ENCODE measurements around the gene PPM1L.
"Not testable (repeated sequence)": the region's sequence is repeated elsewhere in the genome, so short reads cannot be mapped to it uniquely, and the experiment has no call there.

The PPM1L gene

DNA sequence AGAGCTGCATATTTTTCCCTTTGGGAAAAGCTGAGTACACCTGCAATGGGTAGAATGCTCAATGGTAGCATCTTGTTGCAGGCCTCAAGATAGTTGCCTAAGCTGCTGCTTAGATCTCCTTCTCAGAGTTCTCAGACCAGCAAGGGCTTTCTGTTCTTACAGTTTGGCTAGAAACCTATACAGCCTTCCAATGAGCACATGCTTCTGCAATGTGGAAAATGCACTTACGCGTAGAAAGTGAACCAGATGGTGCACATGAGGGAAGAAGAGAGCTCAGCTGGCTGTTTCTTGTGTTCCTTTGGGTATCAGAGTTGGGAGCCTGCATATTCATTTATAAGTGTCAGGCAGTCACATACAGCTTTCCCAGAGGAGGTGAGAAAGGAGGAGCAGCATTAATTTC is 212.7 kb downstream of the PPM1L start:
- TF ChIP-seq ZNF274 (IDR thresholded peaks at IDR 0.05; ENCODE audit: low read depth, low read length) = no peak
- H3K4me3 ChIP-seq (ENCODE audit: low read length) = no peak overlapping the region

DNA sequence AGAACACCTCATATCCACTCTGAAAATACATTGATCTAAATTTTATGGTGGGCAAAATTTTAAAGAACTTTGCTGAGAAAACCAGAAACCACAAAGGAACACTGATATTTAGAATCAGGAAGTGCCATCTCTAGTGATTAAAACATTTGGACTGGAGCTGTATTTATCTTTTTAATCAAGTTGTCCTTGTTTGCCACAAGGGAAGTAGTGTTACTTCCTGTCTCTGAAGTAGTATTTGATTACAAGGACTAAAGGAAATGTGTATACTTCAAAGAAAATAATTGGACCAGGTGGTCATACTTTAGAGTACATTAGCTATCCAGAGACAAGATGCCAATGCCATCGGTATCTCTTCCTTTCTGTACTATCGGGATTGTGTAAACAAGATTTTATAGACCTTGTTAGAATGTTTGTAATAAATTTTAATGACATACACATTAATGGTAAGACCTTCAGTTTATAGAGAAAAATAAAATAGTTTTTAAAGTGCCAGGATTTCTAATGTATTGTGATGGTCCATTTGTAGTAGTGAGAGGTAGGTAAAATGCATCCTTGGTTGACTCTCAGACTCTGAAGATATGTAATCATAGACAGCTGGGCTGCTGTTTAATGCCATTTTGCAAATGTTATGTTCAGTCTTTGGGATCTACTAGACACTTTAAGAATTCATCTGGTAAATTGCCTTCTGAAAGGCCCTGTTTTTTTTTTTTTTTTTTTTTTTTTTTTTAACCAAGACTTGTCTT is 217.2 kb downstream of the PPM1L start:
- no peak overlapping the region for H3K4me3 ChIP-seq (ENCODE audit: low read length)
- TF ChIP-seq ZNF274 (IDR thresholded peaks at IDR 0.05; ENCODE audit: low read depth, low read length) = no peak

- no peak overlapping the region for H3K4me3 ChIP-seq (ENCODE audit: low read length)
- no peak for TF ChIP-seq ZNF274 (IDR thresholded peaks at IDR 0.05; ENCODE audit: low read depth, low read length)
Measured at GRCh38 chr3:160977773-160978172, 221.7 kb downstream of the PPM1L start.

GRCh38 chr3:160980740-160981139 is 224.7 kb downstream of the PPM1L start:
- TF ChIP-seq ZNF274 (IDR thresholded peaks at IDR 0.05; ENCODE audit: low read depth, low read length) = no peak
- H3K4me3 ChIP-seq (ENCODE audit: low read length) = no peak overlapping the region

GRCh38 chr3:160981217-160981938 is 225.3 kb downstream of the PPM1L start:
- H3K4me3 ChIP-seq (ENCODE audit: low read length) = no peak overlapping the region
- TF ChIP-seq ZNF274 (IDR thresholded peaks at IDR 0.05; ENCODE audit: low read depth, low read length) = no peak

DNA sequence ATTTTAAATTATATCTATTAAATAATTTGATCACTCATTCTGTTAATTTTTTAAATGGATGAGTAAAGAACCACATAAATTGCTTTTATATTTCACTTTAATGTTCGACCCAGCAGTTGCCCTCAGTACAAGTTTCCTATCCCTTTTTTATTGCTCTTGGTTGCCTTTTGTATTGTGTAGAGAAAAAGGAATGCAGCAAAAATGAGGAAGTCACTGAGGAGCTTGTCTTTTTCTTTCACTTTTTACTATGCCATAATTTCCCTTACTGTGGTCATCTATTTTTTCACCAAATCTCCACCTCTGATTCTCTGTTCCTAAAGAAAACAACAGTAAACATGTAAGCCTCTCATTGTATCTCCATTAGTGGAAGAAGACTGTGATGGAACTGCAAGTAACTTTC is 226.5 kb downstream of the PPM1L start:
- no peak overlapping the region for H3K4me3 ChIP-seq (ENCODE audit: low read length)
- TF ChIP-seq ZNF274 (IDR thresholded peaks at IDR 0.05; ENCODE audit: low read depth, low read length) = no peak

- H3K4me3 ChIP-seq (ENCODE audit: low read length) = not testable (repeated sequence)
Measured at GRCh38 chr3:160983900-160984299, 227.9 kb downstream of the PPM1L start.

DNA sequence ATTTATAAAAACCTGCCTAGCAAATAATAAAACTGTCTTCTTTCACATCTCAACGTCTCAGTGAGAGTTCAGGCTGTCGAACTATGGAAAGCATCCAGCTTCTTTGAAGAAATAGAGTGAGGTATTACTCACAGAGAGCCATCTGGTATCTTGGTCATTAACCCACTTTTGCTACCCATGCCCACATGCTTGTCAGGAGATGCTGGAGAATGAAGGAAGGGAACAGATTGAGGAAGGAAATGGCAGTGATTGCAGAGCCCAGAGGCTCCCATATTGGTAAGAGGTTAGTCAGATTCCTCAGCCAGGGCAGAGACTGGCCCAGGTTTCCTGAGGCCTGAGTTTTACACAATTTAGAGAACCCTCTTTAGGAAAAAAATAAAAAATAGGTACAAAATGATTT is 230.0 kb downstream of the PPM1L start:
- no peak for TF ChIP-seq ZNF274 (IDR thresholded peaks at IDR 0.05; ENCODE audit: low read depth, low read length)
- no peak overlapping the region for H3K4me3 ChIP-seq (ENCODE audit: low read length)

DNA sequence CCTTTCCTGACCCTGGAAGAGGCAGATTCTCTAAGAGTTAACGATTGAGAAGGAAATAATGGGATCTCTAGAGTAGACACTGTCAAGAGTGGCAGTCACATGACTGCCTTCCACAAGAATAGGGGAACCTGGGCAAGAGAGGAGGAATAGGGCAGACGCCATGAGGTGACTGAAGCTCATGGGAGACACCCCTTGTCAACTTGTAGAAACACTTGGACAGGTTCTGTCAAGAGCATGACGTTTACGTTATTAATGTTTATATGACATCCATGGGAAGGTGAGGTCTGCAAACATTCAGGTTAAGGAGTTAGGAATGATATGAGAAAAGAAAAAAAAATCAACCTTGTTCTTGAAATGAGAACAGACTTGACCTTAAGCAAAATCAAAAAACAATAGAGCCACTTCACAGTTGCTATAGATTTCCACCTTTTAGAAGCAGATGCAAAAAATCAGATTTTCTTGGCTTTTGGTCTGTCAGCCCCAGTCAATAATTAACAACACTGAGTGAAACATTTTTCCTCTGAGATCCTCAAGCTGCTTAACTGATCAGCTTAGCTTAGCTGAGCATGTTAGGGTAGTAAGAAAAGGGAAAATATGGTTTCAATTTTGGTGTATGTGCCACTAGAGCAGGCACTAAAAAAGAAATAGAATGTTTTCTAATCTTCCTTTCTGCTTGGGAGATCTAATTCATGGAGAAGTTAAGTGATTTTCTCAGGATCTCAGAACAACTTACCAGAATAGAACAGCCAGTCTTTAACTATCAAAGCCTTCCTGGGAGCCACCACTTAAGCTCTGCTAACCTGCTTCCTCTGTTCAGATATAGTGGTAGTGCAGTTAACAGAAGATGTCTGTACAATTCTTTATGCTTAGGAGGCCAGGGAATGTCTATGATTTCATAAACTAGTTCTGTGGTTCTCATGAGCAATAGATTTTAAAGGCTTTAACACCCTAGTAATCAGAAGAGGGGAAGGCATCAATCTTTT is 232.2 kb downstream of the PPM1L start:
- TF ChIP-seq ZNF274 (IDR thresholded peaks at IDR 0.05; ENCODE audit: low read depth, low read length) = no peak
- no peak overlapping the region for H3K4me3 ChIP-seq (ENCODE audit: low read length)

DNA sequence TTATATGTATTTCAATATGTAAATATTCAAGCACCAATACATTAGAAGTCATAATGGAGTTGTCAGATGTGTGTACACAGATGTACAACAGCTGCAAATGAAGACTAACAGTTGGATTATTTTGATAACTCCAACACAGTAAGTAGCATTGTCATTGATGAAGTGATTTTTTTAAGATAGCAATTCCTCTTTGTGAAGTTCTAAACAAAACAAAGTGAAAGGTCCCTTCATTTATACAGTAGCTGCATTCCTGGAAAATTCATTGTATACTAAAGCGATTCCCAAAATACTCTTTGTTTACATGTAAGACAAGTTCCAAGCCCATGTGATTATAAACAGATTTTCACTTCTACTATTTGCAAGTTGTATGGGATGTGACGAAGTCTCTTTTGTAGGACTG is 234.4 kb downstream of the PPM1L start:
- no peak overlapping the region for H3K4me3 ChIP-seq (ENCODE audit: low read length)
- TF ChIP-seq ZNF274 (IDR thresholded peaks at IDR 0.05; ENCODE audit: low read depth, low read length) = no peak

- no peak overlapping the region for H3K4me3 ChIP-seq (ENCODE audit: low read length)
- TF ChIP-seq ZNF274 (IDR thresholded peaks at IDR 0.05; ENCODE audit: low read depth, low read length) = no peak
Measured at GRCh38 chr3:160992712-160993111, 236.7 kb downstream of the PPM1L start.

DNA sequence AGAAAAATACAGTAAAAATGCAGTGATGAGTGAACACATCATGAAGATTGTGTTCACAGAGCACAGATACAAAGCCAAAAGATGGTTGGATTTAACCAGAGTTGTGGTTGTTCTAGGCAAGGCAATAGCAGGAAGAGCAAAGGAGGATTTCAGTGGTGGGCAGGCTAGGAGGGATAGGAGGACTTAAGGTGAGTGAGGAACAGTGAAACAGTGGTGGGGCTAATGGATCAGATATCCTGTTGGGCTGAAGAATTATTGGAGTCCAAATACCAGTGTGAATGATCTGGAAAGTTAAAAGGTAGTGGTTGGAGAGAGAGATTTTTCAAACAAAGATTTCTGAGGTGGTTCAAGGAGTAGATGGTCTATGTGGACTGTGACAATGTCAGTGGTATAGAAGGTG is 240.8 kb downstream of the PPM1L start:
- H3K4me3 ChIP-seq (ENCODE audit: low read length) = no peak overlapping the region
- no peak for TF ChIP-seq ZNF274 (IDR thresholded peaks at IDR 0.05; ENCODE audit: low read depth, low read length)

GRCh38 chr3:160998581-160998980 is 242.6 kb downstream of the PPM1L start:
- no peak overlapping the region for H3K4me3 ChIP-seq (ENCODE audit: low read length)
- TF ChIP-seq ZNF274 (IDR thresholded peaks at IDR 0.05; ENCODE audit: low read depth, low read length) = no peak

- TF ChIP-seq ZNF274 (IDR thresholded peaks at IDR 0.05; ENCODE audit: low read depth, low read length) = no peak
- no peak overlapping the region for H3K4me3 ChIP-seq (ENCODE audit: low read length)
Measured at GRCh38 chr3:160999274-160999673, 243.2 kb downstream of the PPM1L start.

Data from GM08714 (cell line).